HCT116 (cell line): ENCODE results near the gene SPTBN1. TPM values are rescaled to one million over a fixed set of nuclear protein-coding genes. Genes with fewer than 3 reads are reported as not detected.

ENCODE experiments used
- ATAC-seq: fragments of 200-7000 bp; cut with Tn5 transposase; 2 replicates; pipeline ENCODE4 v1.9.1; 2020; ENCODE audit warnings: mild to moderate bottlenecking, moderate library complexity
- BruUV-seq: library from RNA; stranded (reverse); fragments of 400-500 nt; replicated peaks from 2 replicates; lab custom pipeline; 2021; lab: Mats Ljungman, UMichigan
- CTCF ChIA-PET: fragments of 300-600 bp; sonication (Branson Sonifier 250); formaldehyde crosslinking; loops from one replicate; lab custom pipeline; 2021; ENCODE audit warnings: antibody characterized with exemption; lab: Charles Lee
- POLR2A ChIA-PET: fragments of 300-600, 350-600 bp; sonication (Branson Sonifier 250); formaldehyde crosslinking; loops from one replicate; lab custom pipeline; 2021; ENCODE audit warnings: antibody characterized with exemption; lab: Charles Lee
- RAD21 ChIA-PET, 2 experiments: fragments of 300-600 bp; sonication (Branson Sonifier 250); formaldehyde crosslinking; loops; one replicate each; lab custom pipeline; 2023; ENCODE audit warnings: low total read pairs in 2 of 2; ENCODE audit not compliant: uncharacterized antibody in 2 of 2, unreplicated experiment in 2 of 2, low non-redundant PET in 1 of 2; lab: Charles Lee
- DNase-seq: peaks from one replicate; pipeline ENCODE4 v3.0.0-alpha.2; 2010; ENCODE audit warnings: low read depth, low spot score
- H2AFZ ChIP-seq: fragments of 200-600 bp; shearing (Covaris generic), sonication (generic); 2 replicates; pipeline ENCODE4 v1.6.1; 2017; ENCODE audit warnings: low read depth, mixed run types, mixed read lengths, antibody characterized with exemption, low read length; ENCODE audit not compliant: poor library complexity, severe bottlenecking
- H3K27ac ChIP-seq: 2 replicates; pipeline ENCODE4 v1.5.1; 2012; ENCODE audit warnings: low read depth, low read length
- H3K27me3 ChIP-seq: fragments of 200-600 bp; sonication (generic); 2 replicates; pipeline ENCODE4 v1.6.1; 2016; ENCODE audit warnings: mixed run types, low read length, mixed read lengths; ENCODE audit not compliant: insufficient read depth
- H3K36me3 ChIP-seq, 2 experiments: fragments of 200-500 bp in 1 of 2; fragments of 200-600 bp in 1 of 2; sonication (Bioruptor generic) in 1 of 2; sonication (generic) in 1 of 2; 2 replicates each; pipeline versions ENCODE4 v1.5.1 to v1.6.1; 2014 to 2016; ENCODE audit warnings: low read length in 2 of 2, inconsistent platforms in 1 of 2, mixed read lengths in 1 of 2, mixed run types in 1 of 2; ENCODE audit not compliant: insufficient read depth in 2 of 2, control insufficient read depth in 1 of 2
- H3K4me1 ChIP-seq, 2 experiments: fragments of 200-600 bp in 1 of 2; sonication (generic) in 1 of 2; 2 replicates each; pipeline versions ENCODE4 v1.5.1 to v1.6.1; 2012 to 2017; ENCODE audit warnings: low read length in 2 of 2, inconsistent platforms in 1 of 2, mild to moderate bottlenecking in 1 of 2, mixed read lengths in 1 of 2, mixed run types in 1 of 2, moderate library complexity in 1 of 2; ENCODE audit not compliant: insufficient read depth in 2 of 2, control insufficient read depth in 1 of 2
- H3K4me2 ChIP-seq: fragments of 200-600 bp; sonication (generic); 2 replicates; pipeline ENCODE4 v1.6.1; 2017; ENCODE audit warnings: mixed run types, low read length, mixed read lengths
- H3K4me3 ChIP-seq, 2 experiments: fragments of 200-600 bp in 1 of 2; sonication (generic) in 1 of 2; replicated peaks in 1 of 2; 2 replicates each; pipeline ENCODE4 v1.5.1; 2011 to 2016; ENCODE audit warnings: low read length in 2 of 2, control low read depth in 1 of 2, low read depth in 1 of 2, mild to moderate bottlenecking in 1 of 2, mixed read lengths in 1 of 2, mixed run types in 1 of 2
- H3K79me2 ChIP-seq: fragments of 200-600 bp; sonication (generic); 2 replicates; pipeline ENCODE4 v1.6.1; 2017; ENCODE audit warnings: mild to moderate bottlenecking, mixed run types, low read length, moderate library complexity, mixed read lengths; ENCODE audit not compliant: insufficient read depth
- H3K9ac ChIP-seq: fragments of 200-600 bp; sonication (generic); 2 replicates; pipeline ENCODE4 v1.6.1; 2016; ENCODE audit warnings: low read length, mixed read lengths
- H3K9me2 ChIP-seq: fragments of 200-600 bp; sonication (generic), shearing (Covaris generic); 2 replicates; pipeline ENCODE4 v1.6.1; 2017; ENCODE audit warnings: mixed run types, mild to moderate bottlenecking, moderate library complexity; ENCODE audit not compliant: insufficient read depth
- H3K9me3 ChIP-seq, 2 experiments: fragments of 200-500 bp in 1 of 2; fragments of 200-600 bp in 1 of 2; sonication (Bioruptor generic) in 1 of 2; sonication (generic) in 1 of 2; 2 replicates each; pipeline ENCODE4 v1.6.1; 2014 to 2017; ENCODE audit warnings: low read length in 2 of 2, mixed read lengths in 2 of 2, inconsistent platforms in 1 of 2, low read depth in 1 of 2, mild to moderate bottlenecking in 1 of 2, mixed run types in 1 of 2, moderate library complexity in 1 of 2; ENCODE audit not compliant: control insufficient read depth in 1 of 2, insufficient read depth in 1 of 2
- H4K20me1 ChIP-seq: fragments of 200-600 bp; sonication (generic), shearing (Covaris generic); 2 replicates; pipeline ENCODE4 v1.6.1; 2017; ENCODE audit warnings: mixed run types, mild to moderate bottlenecking, moderate library complexity; ENCODE audit not compliant: insufficient read depth
- ATF3 ChIP-seq: IDR thresholded peaks from 2 replicates; pipeline ENCODE4 v1.6.1; 2012
- CBX3 ChIP-seq: IDR thresholded peaks from 2 replicates; pipeline ENCODE4 v1.6.1; 2012; ENCODE audit warnings: low read depth
- CTCF ChIP-seq, 3 experiments: fragments of 200-600 bp in 1 of 3; sonication (generic) in 1 of 3; IDR thresholded peaks in 2 of 3; conservative IDR thresholded peaks in 1 of 3; 2 replicates each; pipeline ENCODE4 v1.5.1; 2012 to 2017; ENCODE audit warnings: low read depth in 2 of 3, low read length in 2 of 3, antibody characterized with exemption in 1 of 3, borderline replicate concordance in 1 of 3, control low read depth in 1 of 3, mild to moderate bottlenecking in 1 of 3, mixed read lengths in 1 of 3, mixed run types in 1 of 3, moderate library complexity in 1 of 3; ENCODE audit not compliant: insufficient read depth in 1 of 3
- EGR1 ChIP-seq: IDR thresholded peaks from 2 replicates; pipeline ENCODE4 v1.6.1; 2012; ENCODE audit warnings: low read depth
- FOSL1 ChIP-seq: IDR thresholded peaks from 2 replicates; pipeline ENCODE4 v1.6.1; 2012; ENCODE audit warnings: low read depth
- JUND ChIP-seq: IDR thresholded peaks from 2 replicates; pipeline ENCODE4 v1.6.1; 2012
- POLR2AphosphoS5 ChIP-seq: IDR thresholded peaks from 2 replicates; pipeline ENCODE4 v1.6.1; 2011; ENCODE audit warnings: mild to moderate bottlenecking, low read depth, low read length, moderate library complexity
- ZBTB33 ChIP-seq: IDR thresholded peaks from 2 replicates; pipeline ENCODE4 v1.6.1; 2011; ENCODE audit warnings: mild to moderate bottlenecking, low read length, moderate library complexity; ENCODE audit not compliant: insufficient replicate concordance; ENCODE audit errors: extremely low read depth
- ZFX ChIP-seq: fragments of 450-650 bp; IDR thresholded peaks from 2 replicates; pipeline ENCODE4 v1.6.1; 2017
- intact Hi-C: fragments of 100-400 bp; cut with micrococcal nuclease; formaldehyde crosslinking; loops from 2 replicates; pipeline ENCODE4 v1.10.0; 2022
- total RNA-seq: library from RNA; stranded (reverse); gene quantifications from one replicate; pipeline ENCODE4 v1.2.1, GENCODE V29; 2021; ENCODE audit not compliant: unreplicated experiment
- TF ChIP-seq, protein P1 (sequence below): IDR thresholded peaks from 2 replicates; pipeline ENCODE4 v1.6.1; 2012; ENCODE audit warnings: low read depth

Gene SPTBN1
- total RNA-seq, 1 experiment from 2014 or later, result 84.4 TPM

- Histone ChIP-seq H3K9me3 (no peaks in the 10 kb centered on the region), H3K36me3 (peaks cover 21 to 36% of the 10 kb centered on the region in 2 experiments; a peak in 3 of 4 replicates), H2AFZ (no peak overlapping the region), H3K9ac (no peak overlapping the region), H3K27ac (no peak overlapping the region), H3K79me2 (no peaks in the 10 kb centered on the region), H3K4me2 (no peak overlapping the region), H3K4me1 (no peaks in the 10 kb centered on the region), H4K20me1 (0 out of 2 replicates have a peak, but pooled peaks cover 3% of the 10 kb centered on the region), H3K9me2 (no peaks in the 10 kb centered on the region), H3K27me3 (no peaks in the 10 kb centered on the region), H3K4me3 (no peak overlapping the region)
- no peak for ATAC-seq
- ChIA-PET RAD21 (no interaction called here), POLR2A (no interaction called here), CTCF (no interaction called here)
- BruUV-seq, result no TSS peak
- no peak for TF ChIP-seq CTCF (IDR thresholded peaks at IDR 0.05 in 2 of 3, conservative IDR thresholded peaks at IDR 0.05 in 1 of 3; ENCODE audit: borderline replicate concordance in 1 of 3, insufficient read depth in 1 of 3, low read depth in 2 of 3, low read length in 2 of 3)
- no peak for TF ChIP-seq EGR1
- no peak for TF ChIP-seq ZBTB33
- TF ChIP-seq CBX3, result no peak
- TF ChIP-seq ATF3, result no peak
- TF ChIP-seq JUND, result no peak
- no peak for TF ChIP-seq FOSL1
- no peak for TF ChIP-seq POLR2AphosphoS5
- TF ChIP-seq ZFX, result no peak
- TF ChIP-seq, protein P1, sequence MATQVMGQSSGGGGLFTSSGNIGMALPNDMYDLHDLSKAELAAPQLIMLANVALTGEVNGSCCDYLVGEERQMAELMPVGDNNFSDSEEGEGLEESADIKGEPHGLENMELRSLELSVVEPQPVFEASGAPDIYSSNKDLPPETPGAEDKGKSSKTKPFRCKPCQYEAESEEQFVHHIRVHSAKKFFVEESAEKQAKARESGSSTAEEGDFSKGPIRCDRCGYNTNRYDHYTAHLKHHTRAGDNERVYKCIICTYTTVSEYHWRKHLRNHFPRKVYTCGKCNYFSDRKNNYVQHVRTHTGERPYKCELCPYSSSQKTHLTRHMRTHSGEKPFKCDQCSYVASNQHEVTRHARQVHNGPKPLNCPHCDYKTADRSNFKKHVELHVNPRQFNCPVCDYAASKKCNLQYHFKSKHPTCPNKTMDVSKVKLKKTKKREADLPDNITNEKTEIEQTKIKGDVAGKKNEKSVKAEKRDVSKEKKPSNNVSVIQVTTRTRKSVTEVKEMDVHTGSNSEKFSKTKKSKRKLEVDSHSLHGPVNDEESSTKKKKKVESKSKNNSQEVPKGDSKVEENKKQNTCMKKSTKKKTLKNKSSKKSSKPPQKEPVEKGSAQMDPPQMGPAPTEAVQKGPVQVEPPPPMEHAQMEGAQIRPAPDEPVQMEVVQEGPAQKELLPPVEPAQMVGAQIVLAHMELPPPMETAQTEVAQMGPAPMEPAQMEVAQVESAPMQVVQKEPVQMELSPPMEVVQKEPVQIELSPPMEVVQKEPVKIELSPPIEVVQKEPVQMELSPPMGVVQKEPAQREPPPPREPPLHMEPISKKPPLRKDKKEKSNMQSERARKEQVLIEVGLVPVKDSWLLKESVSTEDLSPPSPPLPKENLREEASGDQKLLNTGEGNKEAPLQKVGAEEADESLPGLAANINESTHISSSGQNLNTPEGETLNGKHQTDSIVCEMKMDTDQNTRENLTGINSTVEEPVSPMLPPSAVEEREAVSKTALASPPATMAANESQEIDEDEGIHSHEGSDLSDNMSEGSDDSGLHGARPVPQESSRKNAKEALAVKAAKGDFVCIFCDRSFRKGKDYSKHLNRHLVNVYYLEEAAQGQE, result no peak
- no peak for DNase-seq
- intact Hi-C loops, result no loop called here
These were observed 185.9 kb downstream of the SPTBN1 start for GRCh38 chr2:54641988-54642387.
